ENCODE results near the gene CACNA1E. TPM values are rescaled to one million over a fixed set of nuclear protein-coding genes. Genes with fewer than 3 reads are reported as not detected.

Gene CACNA1E
- total RNA-seq, 6 experiments from 2014 or later: not detected

- TF ChIP-seq, protein P1, sequence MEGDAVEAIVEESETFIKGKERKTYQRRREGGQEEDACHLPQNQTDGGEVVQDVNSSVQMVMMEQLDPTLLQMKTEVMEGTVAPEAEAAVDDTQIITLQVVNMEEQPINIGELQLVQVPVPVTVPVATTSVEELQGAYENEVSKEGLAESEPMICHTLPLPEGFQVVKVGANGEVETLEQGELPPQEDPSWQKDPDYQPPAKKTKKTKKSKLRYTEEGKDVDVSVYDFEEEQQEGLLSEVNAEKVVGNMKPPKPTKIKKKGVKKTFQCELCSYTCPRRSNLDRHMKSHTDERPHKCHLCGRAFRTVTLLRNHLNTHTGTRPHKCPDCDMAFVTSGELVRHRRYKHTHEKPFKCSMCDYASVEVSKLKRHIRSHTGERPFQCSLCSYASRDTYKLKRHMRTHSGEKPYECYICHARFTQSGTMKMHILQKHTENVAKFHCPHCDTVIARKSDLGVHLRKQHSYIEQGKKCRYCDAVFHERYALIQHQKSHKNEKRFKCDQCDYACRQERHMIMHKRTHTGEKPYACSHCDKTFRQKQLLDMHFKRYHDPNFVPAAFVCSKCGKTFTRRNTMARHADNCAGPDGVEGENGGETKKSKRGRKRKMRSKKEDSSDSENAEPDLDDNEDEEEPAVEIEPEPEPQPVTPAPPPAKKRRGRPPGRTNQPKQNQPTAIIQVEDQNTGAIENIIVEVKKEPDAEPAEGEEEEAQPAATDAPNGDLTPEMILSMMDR (IDR thresholded peaks at IDR 0.05): no peak
- no peak for DNase-seq
- H3K4me3 Mint-ChIP-seq: no peak overlapping the region
- peaks cover 6% of the 10 kb centered on the region; the same call in 1 of the 2 replicates for H3K36me3 Mint-ChIP-seq (ENCODE audit: low read depth)
- no peak overlapping the region for H3K27ac Mint-ChIP-seq
- peaks cover 76% of the 10 kb centered on the region for H3K9me3 Mint-ChIP-seq
- H3K27me3 Mint-ChIP-seq (ENCODE audit: insufficient read depth): no peaks in the 10 kb centered on the region
- no peaks in the 10 kb centered on the region for H3K4me1 Mint-ChIP-seq (ENCODE audit: low read depth)
Observed at GRCh38 chr1:181643631-181644030, 160.3 kb downstream of the CACNA1E start.

DNA sequence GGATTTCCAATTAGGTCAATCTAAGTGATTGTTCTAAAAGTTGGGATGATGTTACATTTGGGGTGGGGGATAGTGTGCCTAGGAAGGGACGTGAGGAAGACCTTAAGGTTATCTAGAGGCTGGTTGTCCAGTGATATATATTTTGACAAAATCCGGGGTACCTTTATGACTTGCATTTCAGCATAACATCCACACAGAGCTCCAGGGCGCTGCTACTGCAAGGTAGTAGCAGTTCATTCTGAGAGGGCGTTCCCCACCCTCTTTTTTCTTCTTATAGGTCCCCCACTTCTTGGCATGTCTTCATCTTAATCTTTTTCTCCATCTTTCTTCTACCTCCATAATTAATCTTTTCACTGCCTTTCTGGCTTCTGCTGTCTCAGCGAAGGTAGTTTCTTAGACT lies 161.9 kb downstream of the CACNA1E start:
- Mint-ChIP-seq H3K27ac (no peak overlapping the region), H3K9me3 (peaks cover 64% of the 10 kb centered on the region), H3K4me3 (no peak overlapping the region), H3K4me1 (ENCODE audit: low read depth) (no peaks in the 10 kb centered on the region), H3K36me3 (ENCODE audit: low read depth) (no peaks in the 10 kb centered on the region), H3K27me3 (ENCODE audit: insufficient read depth) (no peaks in the 10 kb centered on the region)
- TF ChIP-seq, protein P1 (IDR thresholded peaks at IDR 0.05): no peak
- DNase-seq: no peak

- DNase-seq: no peak
- TF ChIP-seq, protein P1 (IDR thresholded peaks at IDR 0.05): no peak
- Mint-ChIP-seq H3K4me1 (ENCODE audit: low read depth) (no peaks in the 10 kb centered on the region), H3K4me3 (no peak overlapping the region), H3K27me3 (ENCODE audit: insufficient read depth) (no peaks in the 10 kb centered on the region), H3K9me3 (peaks cover 52% of the 10 kb centered on the region), H3K36me3 (ENCODE audit: low read depth) (no peaks in the 10 kb centered on the region), H3K27ac (no peak overlapping the region)
Observed at GRCh38 chr1:181646710-181647109, 163.4 kb downstream of the CACNA1E start.

GRCh38 chr1:181647314-181648035 lies 164.2 kb downstream of the CACNA1E start:
- Mint-ChIP-seq H3K4me3 (no peak overlapping the region), H3K36me3 (ENCODE audit: low read depth) (no peaks in the 10 kb centered on the region), H3K27ac (no peak overlapping the region), H3K4me1 (ENCODE audit: low read depth) (no peaks in the 10 kb centered on the region), H3K9me3 (peaks cover 48% of the 10 kb centered on the region), H3K27me3 (ENCODE audit: insufficient read depth) (no peaks in the 10 kb centered on the region)
- TF ChIP-seq, protein P1 (IDR thresholded peaks at IDR 0.05): no peak
- no peak for DNase-seq

GRCh38 chr1:181651276-181651675 lies 168.0 kb downstream of the CACNA1E start:
- TF ChIP-seq, protein P1 (IDR thresholded peaks at IDR 0.05): no peak
- no peak for DNase-seq
- Mint-ChIP-seq H3K4me3 (no peak overlapping the region), H3K27me3 (ENCODE audit: insufficient read depth) (no peaks in the 10 kb centered on the region), H3K27ac (no peak overlapping the region), H3K4me1 (ENCODE audit: low read depth) (no peaks in the 10 kb centered on the region), H3K36me3 (ENCODE audit: low read depth) (no peaks in the 10 kb centered on the region), H3K9me3 (peaks cover 27% of the 10 kb centered on the region)
